Measurements from ENCODE around the gene CNOT2.

The CNOT2 gene

GRCh38 chr12:70236990-70237389, 6.2 kb upstream of the CNOT2 start:
- Histone ChIP-seq H3K27ac (ENCODE audit: low read depth, low read length) (no peak overlapping the region), H3K36me3 (ENCODE audit: insufficient read depth, low read length) (peaks cover 36% of the 10 kb centered on the region), H3K4me1 (ENCODE audit: control insufficient read depth, insufficient read depth, low read length, unreplicated experiment) (peaks cover 12% of the 10 kb centered on the region), H3K27me3 (ENCODE audit: insufficient read depth, low read length) (no peaks in the 10 kb centered on the region), H2AFZ (ENCODE audit: low read length, unreplicated experiment) (no peak overlapping the region), H3K4me3 (ENCODE audit: low read depth, low read length) (no peak overlapping the region), H3K79me2 (ENCODE audit: control insufficient read depth, insufficient read depth, low read length, unreplicated experiment) (peaks cover 12% of the 10 kb centered on the region)

- Histone ChIP-seq H3K27me3 (ENCODE audit: insufficient read depth, low read length) (no peaks in the 10 kb centered on the region), H3K79me2 (ENCODE audit: control insufficient read depth, insufficient read depth, low read length, unreplicated experiment) (peaks cover 38% of the 10 kb centered on the region), H3K4me3 (ENCODE audit: low read depth, low read length) (peak overlapping the region; percentile 21; the same call in 1 of the 2 replicates), H3K4me1 (ENCODE audit: control insufficient read depth, insufficient read depth, low read length, unreplicated experiment) (peaks cover 24% of the 10 kb centered on the region), H3K36me3 (ENCODE audit: insufficient read depth, low read length) (peaks cover 36% of the 10 kb centered on the region), H3K27ac (ENCODE audit: low read depth, low read length) (no peak overlapping the region), H2AFZ (ENCODE audit: low read length, unreplicated experiment) (no peak overlapping the region)
Measured at GRCh38 chr12:70240673-70241072, 2.6 kb upstream of the CNOT2 start.

DNA sequence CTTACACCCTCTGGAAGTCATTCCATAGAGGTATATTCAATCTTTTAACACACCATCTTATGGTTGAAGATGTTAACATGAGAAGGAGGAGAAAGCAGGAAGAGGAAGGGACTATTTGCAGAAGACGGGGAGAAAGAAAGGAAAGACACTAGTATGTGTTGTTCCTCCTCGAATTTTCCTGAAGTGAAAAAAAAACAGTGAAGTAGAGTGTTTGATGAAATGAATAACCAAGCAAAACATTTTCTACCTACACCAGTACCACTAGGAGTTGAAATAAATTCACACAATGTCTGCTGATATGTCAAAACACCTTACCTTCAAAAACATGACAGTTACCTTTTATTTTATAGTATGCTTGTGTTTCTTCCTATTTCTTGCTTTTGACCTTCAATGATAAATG, 1.4 kb upstream of the CNOT2 start:
- H3K79me2 ChIP-seq (ENCODE audit: control insufficient read depth, insufficient read depth, low read length, unreplicated experiment), result peaks cover 50% of the 10 kb centered on the region
- H3K4me1 ChIP-seq (ENCODE audit: control insufficient read depth, insufficient read depth, low read length, unreplicated experiment), result peaks cover 35% of the 10 kb centered on the region
- no peaks in the 10 kb centered on the region for H3K27me3 ChIP-seq (ENCODE audit: insufficient read depth, low read length)
- H3K27ac ChIP-seq (ENCODE audit: low read depth, low read length), result peak overlapping the region; percentile 96
- peak overlapping the region; percentile 98 for H3K4me3 ChIP-seq (ENCODE audit: low read depth, low read length)
- H3K36me3 ChIP-seq (ENCODE audit: insufficient read depth, low read length), result peaks cover 31% of the 10 kb centered on the region
- H2AFZ ChIP-seq (ENCODE audit: low read length, unreplicated experiment), result no peak overlapping the region

DNA sequence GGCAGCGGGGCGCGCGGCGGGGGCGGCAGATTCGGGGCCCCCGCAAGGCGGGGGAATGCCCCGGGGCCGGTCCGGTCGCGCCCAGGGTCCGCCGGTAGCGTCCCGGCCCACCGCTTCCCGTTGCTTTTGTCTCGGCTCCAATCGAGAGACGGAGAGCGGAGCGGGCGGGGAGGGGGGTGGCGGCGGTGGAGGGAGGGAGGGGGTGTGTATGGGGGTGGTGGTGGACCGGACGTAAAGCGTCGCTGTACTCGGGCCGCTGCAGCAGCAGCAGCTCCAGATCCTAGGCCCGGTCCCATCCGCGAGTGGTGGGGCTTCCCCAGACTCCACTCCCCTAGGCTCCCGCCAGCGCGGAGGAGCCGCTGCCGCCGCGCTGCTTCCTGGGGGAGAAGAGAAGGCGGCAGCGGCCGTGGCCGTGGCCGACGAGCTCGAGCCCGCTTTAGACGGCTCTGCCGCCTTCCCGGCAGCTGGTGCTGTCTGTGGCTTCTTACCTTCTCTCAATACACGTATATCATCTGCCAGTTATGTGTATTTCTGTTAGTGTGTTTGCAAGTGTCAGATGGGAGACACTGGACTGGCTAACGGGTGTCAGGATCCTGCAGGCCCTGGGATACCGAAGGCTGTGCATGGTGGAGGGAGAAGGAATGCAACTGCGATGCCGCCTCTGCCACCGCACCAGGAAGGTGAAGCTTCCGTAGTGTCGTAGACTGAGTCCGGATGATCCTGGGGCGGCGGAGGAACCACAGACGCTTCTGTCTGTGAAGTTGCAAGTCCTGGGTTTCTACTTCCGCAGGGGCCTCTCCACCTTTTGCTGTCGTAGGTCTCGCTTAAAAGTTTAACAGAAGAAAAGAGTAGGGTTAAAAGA, 508 bp downstream of the CNOT2 start:
- Histone ChIP-seq H3K79me2 (ENCODE audit: control insufficient read depth, insufficient read depth, low read length, unreplicated experiment) (peaks cover 69% of the 10 kb centered on the region), H3K4me3 (ENCODE audit: low read depth, low read length) (peak overlapping the region; percentile 98), H3K4me1 (ENCODE audit: control insufficient read depth, insufficient read depth, low read length, unreplicated experiment) (peaks cover 49% of the 10 kb centered on the region), H3K36me3 (ENCODE audit: insufficient read depth, low read length) (peaks cover 20% of the 10 kb centered on the region), H2AFZ (ENCODE audit: low read length, unreplicated experiment) (peak overlapping the region; percentile 95), H3K27me3 (ENCODE audit: insufficient read depth, low read length) (no peaks in the 10 kb centered on the region), H3K27ac (ENCODE audit: low read depth, low read length) (peak overlapping the region; percentile 96)

GRCh38 chr12:70244409-70244808, 1.2 kb downstream of the CNOT2 start:
- Histone ChIP-seq H3K36me3 (ENCODE audit: insufficient read depth, low read length) (peaks cover 15% of the 10 kb centered on the region), H3K4me1 (ENCODE audit: control insufficient read depth, insufficient read depth, low read length, unreplicated experiment) (peaks cover 53% of the 10 kb centered on the region), H3K79me2 (ENCODE audit: control insufficient read depth, insufficient read depth, low read length, unreplicated experiment) (peaks cover 75% of the 10 kb centered on the region), H3K4me3 (ENCODE audit: low read depth, low read length) (peak overlapping the region; percentile 98), H3K27ac (ENCODE audit: low read depth, low read length) (peak overlapping the region; percentile 96), H3K27me3 (ENCODE audit: insufficient read depth, low read length) (no peaks in the 10 kb centered on the region), H2AFZ (ENCODE audit: low read length, unreplicated experiment) (no peak overlapping the region)

GRCh38 chr12:70245458-70245857, 2.2 kb downstream of the CNOT2 start:
- Histone ChIP-seq H3K27ac (ENCODE audit: low read depth, low read length) (no peak overlapping the region), H2AFZ (ENCODE audit: low read length, unreplicated experiment) (no peak overlapping the region), H3K36me3 (ENCODE audit: insufficient read depth, low read length) (peaks cover 7% of the 10 kb centered on the region), H3K27me3 (ENCODE audit: insufficient read depth, low read length) (no peaks in the 10 kb centered on the region), H3K79me2 (ENCODE audit: control insufficient read depth, insufficient read depth, low read length, unreplicated experiment) (peaks cover 80% of the 10 kb centered on the region), H3K4me1 (ENCODE audit: control insufficient read depth, insufficient read depth, low read length, unreplicated experiment) (peaks cover 52% of the 10 kb centered on the region), H3K4me3 (ENCODE audit: low read depth, low read length) (peak overlapping the region; percentile 98)

GRCh38 chr12:70246580-70246979, 3.3 kb downstream of the CNOT2 start:
- Histone ChIP-seq H3K4me1 (ENCODE audit: control insufficient read depth, insufficient read depth, low read length, unreplicated experiment) (peaks cover 46% of the 10 kb centered on the region), H3K36me3 (ENCODE audit: insufficient read depth, low read length) (no peaks in the 10 kb centered on the region), H3K27me3 (ENCODE audit: insufficient read depth, low read length) (no peaks in the 10 kb centered on the region), H3K27ac (ENCODE audit: low read depth, low read length) (peak overlapping the region; percentile 18; the same call in 1 of the 2 replicates), H3K4me3 (ENCODE audit: low read depth, low read length) (peak overlapping the region; percentile 98), H2AFZ (ENCODE audit: low read length, unreplicated experiment) (no peak overlapping the region), H3K79me2 (ENCODE audit: control insufficient read depth, insufficient read depth, low read length, unreplicated experiment) (peaks cover 88% of the 10 kb centered on the region)

DNA sequence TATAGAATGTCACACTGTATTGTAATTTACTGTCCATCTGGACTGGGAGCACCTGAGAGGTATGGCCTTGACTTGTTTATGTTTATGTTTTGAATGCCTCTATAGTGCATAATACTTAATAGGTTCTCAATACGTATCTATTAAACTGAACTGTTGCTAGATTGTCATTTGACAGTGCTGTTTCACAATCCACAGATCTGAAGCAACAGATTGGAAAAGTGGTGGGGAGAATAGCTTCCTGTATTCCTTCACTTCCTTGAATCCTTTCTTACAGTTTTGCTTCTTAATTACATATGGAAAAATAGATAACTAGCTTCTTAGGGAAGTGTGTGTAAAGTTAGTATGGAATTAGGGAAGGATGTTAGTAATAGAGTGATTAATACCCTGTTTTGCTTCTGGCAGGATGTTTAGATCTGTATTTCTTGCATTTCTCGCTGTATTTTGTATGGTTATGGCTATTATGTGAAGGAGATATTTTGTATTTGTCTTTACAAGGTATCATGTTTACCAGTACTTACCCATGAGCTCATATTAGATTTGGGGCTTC, 4.5 kb downstream of the CNOT2 start:
- H3K27ac ChIP-seq (ENCODE audit: low read depth, low read length), result no peak overlapping the region
- H3K36me3 ChIP-seq (ENCODE audit: insufficient read depth, low read length), result no peaks in the 10 kb centered on the region
- peaks cover 90% of the 10 kb centered on the region for H3K79me2 ChIP-seq (ENCODE audit: control insufficient read depth, insufficient read depth, low read length, unreplicated experiment)
- no peak overlapping the region for H3K4me3 ChIP-seq (ENCODE audit: low read depth, low read length)
- peaks cover 41% of the 10 kb centered on the region for H3K4me1 ChIP-seq (ENCODE audit: control insufficient read depth, insufficient read depth, low read length, unreplicated experiment)
- no peaks in the 10 kb centered on the region for H3K27me3 ChIP-seq (ENCODE audit: insufficient read depth, low read length)
- H2AFZ ChIP-seq (ENCODE audit: low read length, unreplicated experiment), result no peak overlapping the region

DNA sequence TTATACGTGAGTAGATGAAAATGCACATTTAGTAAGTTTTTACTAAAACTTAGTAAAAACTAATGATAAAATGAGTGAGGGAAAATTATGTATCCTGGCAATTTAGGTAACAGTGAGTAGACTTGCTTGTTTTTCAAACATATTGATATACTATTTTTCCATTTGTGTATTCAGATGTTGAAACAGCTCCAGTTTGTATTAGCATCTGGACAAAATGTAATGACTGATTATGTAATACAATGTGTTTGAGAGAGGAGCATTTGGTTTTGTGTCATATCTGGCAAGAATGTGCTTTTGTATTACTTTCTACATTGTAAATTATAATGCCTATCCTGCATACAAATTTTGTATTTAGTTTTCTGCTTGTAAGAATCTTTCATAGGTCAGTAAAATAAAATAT, 5.6 kb downstream of the CNOT2 start:
- Histone ChIP-seq H3K4me3 (ENCODE audit: low read depth, low read length) (no peak overlapping the region), H2AFZ (ENCODE audit: low read length, unreplicated experiment) (no peak overlapping the region), H3K79me2 (ENCODE audit: control insufficient read depth, insufficient read depth, low read length, unreplicated experiment) (peaks cover 98% of the 10 kb centered on the region), H3K4me1 (ENCODE audit: control insufficient read depth, insufficient read depth, low read length, unreplicated experiment) (peaks cover 41% of the 10 kb centered on the region), H3K27ac (ENCODE audit: low read depth, low read length) (no peak overlapping the region), H3K27me3 (ENCODE audit: insufficient read depth, low read length) (no peaks in the 10 kb centered on the region), H3K36me3 (ENCODE audit: insufficient read depth, low read length) (no peaks in the 10 kb centered on the region)

GRCh38 chr12:70249903-70250302, 6.7 kb downstream of the CNOT2 start:
- H3K36me3 ChIP-seq (ENCODE audit: insufficient read depth, low read length), result no peaks in the 10 kb centered on the region
- H3K4me1 ChIP-seq (ENCODE audit: control insufficient read depth, insufficient read depth, low read length, unreplicated experiment), result peaks cover 39% of the 10 kb centered on the region
- no peak overlapping the region for H3K4me3 ChIP-seq (ENCODE audit: low read depth, low read length)
- no peak overlapping the region for H2AFZ ChIP-seq (ENCODE audit: low read length, unreplicated experiment)
- H3K27me3 ChIP-seq (ENCODE audit: insufficient read depth, low read length), result no peaks in the 10 kb centered on the region
- H3K27ac ChIP-seq (ENCODE audit: low read depth, low read length), result no peak overlapping the region
- H3K79me2 ChIP-seq (ENCODE audit: control insufficient read depth, insufficient read depth, low read length, unreplicated experiment), result peaks cover 96% of the 10 kb centered on the region

DNA sequence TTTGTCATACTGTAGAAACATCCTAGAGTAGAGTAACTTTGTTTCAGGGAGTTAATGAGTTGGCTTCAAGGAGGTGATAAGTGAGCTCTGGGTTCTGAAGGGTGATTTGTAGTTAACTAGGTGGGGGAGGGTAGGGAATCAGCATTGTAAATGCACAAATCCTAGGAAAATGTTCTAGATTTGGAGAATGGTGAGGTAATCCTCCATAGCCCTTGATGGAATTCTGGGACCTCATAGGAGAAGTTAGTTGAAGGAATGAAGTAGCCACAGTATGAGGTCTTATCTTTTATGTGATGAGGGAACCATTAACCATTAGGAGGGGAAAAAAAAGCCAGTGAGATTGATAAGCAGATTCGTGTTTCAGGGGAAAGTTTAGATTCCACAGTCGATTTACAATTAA, 8.0 kb downstream of the CNOT2 start:
- H3K4me1 ChIP-seq (ENCODE audit: control insufficient read depth, insufficient read depth, low read length, unreplicated experiment), result peaks cover 38% of the 10 kb centered on the region
- H3K36me3 ChIP-seq (ENCODE audit: insufficient read depth, low read length), result no peaks in the 10 kb centered on the region
- H3K27ac ChIP-seq (ENCODE audit: low read depth, low read length), result no peak overlapping the region

More for the DNA sequence above, 8.0 kb downstream of the CNOT2 start:
- no peak overlapping the region for H3K4me3 ChIP-seq (ENCODE audit: low read depth, low read length)
- H3K79me2 ChIP-seq (ENCODE audit: control insufficient read depth, insufficient read depth, low read length, unreplicated experiment), result peaks cover 95% of the 10 kb centered on the region
- H3K27me3 ChIP-seq (ENCODE audit: insufficient read depth, low read length), result no peaks in the 10 kb centered on the region
- H2AFZ ChIP-seq (ENCODE audit: low read length, unreplicated experiment), result no peak overlapping the region

Data from ACC112 (cell line).